ENCODE measurements around the gene ARHGAP22.

GRCh38 chr10:48505394-48506112, 99.3 kb downstream of the ARHGAP22 start:
- TF ChIP-seq POLR2AphosphoS5 (IDR thresholded peaks at IDR 0.05; ENCODE audit: low read depth, low read length) (no peak), TAF1 (IDR thresholded peaks at IDR 0.05; ENCODE audit: borderline replicate concordance, insufficient read depth, low read length) (no peak), FOXP2 (optimal IDR thresholded peaks at IDR 0.05; ENCODE audit: borderline replicate concordance, extremely low read depth, extremely low read length, insufficient read depth) (no peak)

Measured in PFSK-1 (cell line).